HepG2 (cell line): ENCODE data around the gene LHPP. TPM values are rescaled to one million over a fixed set of nuclear protein-coding genes. Genes with fewer than 3 reads are reported as not detected.

ENCODE experiments used
- ATAC-seq: fragments of 200-7000 bp; cut with Tn5 transposase; 3 replicates; pipeline ENCODE4 v1.9.1; 2020; ENCODE audit warnings: mild to moderate bottlenecking, moderate library complexity
- BruUV-seq: library from RNA; stranded (reverse); fragments of 400-500 nt; replicated peaks from 2 replicates; lab custom pipeline; 2021; lab: Mats Ljungman, UMichigan
- CTCF ChIA-PET: fragments of 300-600 bp; formaldehyde crosslinking; extraction: SDS; loops from one replicate; lab custom pipeline; 2021; ENCODE audit warnings: low total read pairs, inconsistent platforms, low intra/inter-chr PET ratio; lab: Yijun Ruan, JAX
- POLR2A ChIA-PET: fragments of 350-600 bp; sonication (Branson Sonifier 250); formaldehyde crosslinking; loops from one replicate; lab custom pipeline; 2020; ENCODE audit warnings: antibody characterized with exemption, inconsistent platforms; lab: Yijun Ruan, JAX
- DNase-seq: peaks from one replicate; pipeline ENCODE4 v3.0.0-alpha.2; 2015; ENCODE audit warnings: low spot score
- FAIRE-seq: peaks from 3 replicates; lab custom pipeline; 2011; peaks lifted over from hg19 to GRCh38; lab: Jason Lieb, UNC
- H2AFZ ChIP-seq: one replicate; pipeline ENCODE4 v1.6.1; 2011; ENCODE audit warnings: low read length, inconsistent platforms
- H3K27ac ChIP-seq: fragments of 300-600 bp; 3 replicates; pipeline ENCODE4 v1.8.0; 2011; ENCODE audit warnings: mixed run types, mild to moderate bottlenecking, mixed read lengths, low read length, inconsistent platforms; ENCODE audit not compliant: insufficient read depth; ENCODE audit errors: extremely low read length
- H3K27me3 ChIP-seq, 2 experiments: fragments of 200-600 bp in 1 of 2; 2 replicates in 1 of 2; 3 replicates in 1 of 2; pipeline versions ENCODE4 v1.6.0 to v1.8.0; 2011; ENCODE audit warnings: low read length in 2 of 2, mild to moderate bottlenecking in 2 of 2, moderate library complexity in 2 of 2, inconsistent platforms in 1 of 2; ENCODE audit not compliant: insufficient read depth in 2 of 2, control insufficient read depth in 1 of 2
- H3K36me3 ChIP-seq, 2 experiments: fragments of 200-600 bp in 1 of 2; replicated peaks in 1 of 2; 2 replicates in 1 of 2; 3 replicates in 1 of 2; pipeline versions ENCODE4 v1.5.1 to v1.8.0; 2011; ENCODE audit warnings: low read length in 2 of 2, inconsistent platforms in 1 of 2; ENCODE audit not compliant: insufficient read depth in 2 of 2, control insufficient read depth in 1 of 2
- H3K4me1 ChIP-seq: 2 replicates; pipeline ENCODE4 v1.5.1; 2012; ENCODE audit warnings: low read length, inconsistent platforms; ENCODE audit not compliant: insufficient read depth
- H3K4me2 ChIP-seq: 2 replicates; pipeline ENCODE4 v1.6.0; 2011; ENCODE audit warnings: low read depth, low read length, inconsistent platforms
- H3K4me3 ChIP-seq, 3 experiments: fragments of 200-600 bp in 1 of 3; sonication (generic), shearing (Covaris generic) in 1 of 3; replicated peaks in 1 of 3; 2 replicates each; pipeline ENCODE4 v1.5.1; 2011 to 2016; ENCODE audit warnings: low read length in 3 of 3, inconsistent platforms in 2 of 3, low read depth in 2 of 3, mild to moderate bottlenecking in 2 of 3, control low read depth in 1 of 3, mixed read lengths in 1 of 3; ENCODE audit not compliant: insufficient read depth in 1 of 3
- H3K79me2 ChIP-seq: one replicate; pipeline ENCODE4 v1.6.1; 2011; ENCODE audit warnings: low read length, inconsistent platforms; ENCODE audit not compliant: insufficient read depth
- H3K9ac ChIP-seq: 2 replicates; pipeline ENCODE4 v1.6.0; 2011; ENCODE audit warnings: mild to moderate bottlenecking, low read depth, low read length, inconsistent platforms; ENCODE audit not compliant: insufficient read depth
- H3K9me3 ChIP-seq: 2 replicates; pipeline ENCODE4 v1.5.1; 2012; ENCODE audit warnings: mild to moderate bottlenecking, low read length
- H4K20me1 ChIP-seq: 2 replicates; pipeline ENCODE4 v1.6.0; 2011; ENCODE audit warnings: inconsistent platforms, mild to moderate bottlenecking, low read length, moderate library complexity; ENCODE audit not compliant: insufficient read depth
- SALL1 ChIP-seq: sonication (generic); formaldehyde crosslinking; IDR thresholded peaks from 2 replicates; pipeline ENCODE4 v1.8.0; 2022; ENCODE audit warnings: mild to moderate bottlenecking, missing genetic modification reagents
- ZBTB33 ChIP-seq: sonication (generic); formaldehyde crosslinking; IDR thresholded peaks from 2 replicates; pipeline ENCODE4 v1.4.0; 2020; ENCODE audit warnings: missing genetic modification reagents
- ZBTB4 ChIP-seq: sonication (generic); formaldehyde crosslinking; IDR thresholded peaks from 2 replicates; pipeline ENCODE4 v1.4.0; 2020; ENCODE audit warnings: missing genetic modification reagents, mild to moderate bottlenecking, borderline replicate concordance
- ZNF232 ChIP-seq: sonication (generic); formaldehyde crosslinking; IDR thresholded peaks from 2 replicates; pipeline ENCODE4 v1.4.0; 2020; ENCODE audit warnings: missing genetic modification reagents, borderline replicate concordance
- ZNF329 ChIP-seq: sonication (generic); formaldehyde crosslinking; IDR thresholded peaks from 2 replicates; pipeline ENCODE4 v1.9.0; 2021; ENCODE audit warnings: low read depth, mild to moderate bottlenecking, missing genetic modification reagents
- ZNF547 ChIP-seq: sonication (generic); formaldehyde crosslinking; IDR thresholded peaks from 2 replicates; pipeline ENCODE4 v1.5.1; 2020; ENCODE audit warnings: mild to moderate bottlenecking, missing genetic modification reagents
- ZNF660 ChIP-seq: sonication (generic); formaldehyde crosslinking; IDR thresholded peaks from 2 replicates; pipeline ENCODE4 v1.5.1; 2020; ENCODE audit warnings: mild to moderate bottlenecking, low read depth, missing genetic modification reagents, borderline replicate concordance
- ZSCAN22 ChIP-seq: sonication (generic); formaldehyde crosslinking; IDR thresholded peaks from 2 replicates; pipeline ENCODE4 v1.4.0; 2020; ENCODE audit warnings: mild to moderate bottlenecking, missing genetic modification reagents
- WGBS: methylation state at CpG from one replicate; pipeline ENCODE4 v1.1.6; 2017; ENCODE audit warnings: low lambda C conversion rate; 5-methylcytosine and 5-hydroxymethylcytosine counted together
- in situ Hi-C: cut with HindIII; loops from 2 replicates; pipeline ENCODE4 v1.10.0; 2017; ENCODE audit warnings: low pct_unique_long_range_greater_than_20kb; ENCODE audit not compliant: extremely low pct_ligation_motif_present
- intact Hi-C: fragments of 100-400 bp; cut with micrococcal nuclease; formaldehyde crosslinking; loops from one replicate; pipeline ENCODE4 v1.10.0; 2022; ENCODE audit not compliant: unreplicated experiment
- polyA plus RNA-seq, 8 experiments: library from polyadenylated mRNA; depleted of rRNA in 3 of 8; stranded (reverse) in 7 of 8; unstranded in 1 of 8; fragments of >200 nt; fragmentation: Illumina TruSeq in 4 of 8; extraction: Trizol in 4 of 8; gene quantifications; 2 replicates each; pipeline versions ENCODE4 v1.2.1 to v1.2.3, GENCODE V29; 2011 to 2016; ENCODE audit warnings: low read depth in 4 of 8, missing spikeins in 1 of 8, mixed read lengths in 1 of 8; ENCODE audit not compliant: insufficient read depth in 1 of 8
- total RNA-seq, 5 experiments: library from RNA; depleted of rRNA; stranded (reverse); fragments of >200 nt; fragmentation: Illumina TruSeq; extraction: Trizol; gene quantifications; 2 replicates each; pipeline ENCODE4 v1.2.3, GENCODE V29; 2016; ENCODE audit warnings: low read depth in 1 of 5

Gene LHPP
- total and polyA plus RNA-seq, 2 of the 13 experiments (the other 11 are each of a cell fraction or from before 2014, with no cell fraction given) = 5.2 to 13.1 TPM

- CTCF ChIA-PET = no interaction called here
Observed at GRCh38 chr10:124521429-124521871, 59.8 kb downstream of the LHPP start.

More at GRCh38 chr10:124521429-124521871, 59.8 kb downstream of the LHPP start:
- intact Hi-C loops = no loop called here
- TF ChIP-seq ZBTB33 (CRISPR knock-in tag) (0 out of 2 replicates have a peak, but pooled peaks have one; percentile 13), ZNF329 (CRISPR knock-in tag) (no peak), ZNF547 (no peak), ZSCAN22 (CRISPR knock-in tag) (no peak), ZBTB4 (CRISPR knock-in tag) (no peak), ZNF232 (CRISPR knock-in tag) (no peak), ZNF660 (CRISPR knock-in tag) (no peak), SALL1 (no peak)
- Histone ChIP-seq H3K9me3 (no peaks in the 10 kb centered on the region), H3K4me3 (no peak overlapping the region), H3K4me1 (peaks cover 23% of the 10 kb centered on the region), H3K9ac (no peak overlapping the region), H3K4me2 (no peak overlapping the region), H3K27ac (no peak overlapping the region), H4K20me1 (peaks cover 3% of the 10 kb centered on the region; the same call in 1 of the 2 replicates), H2AFZ (no peak overlapping the region), H3K79me2 (no peaks in the 10 kb centered on the region), H3K36me3 (no peaks in the 10 kb centered on the region), H3K27me3 (peaks cover 0 to 3% of the 10 kb centered on the region in 2 experiments; a peak in 2 of 5 replicates)
- DNase-seq (no peak), ATAC-seq (no peak), FAIRE-seq (no peak)
- in situ Hi-C loops = no loop called here
- 93% methylated on average over 3 of the region's 13 CpGs for WGBS
- POLR2A ChIA-PET = no interaction called here
- BruUV-seq = no TSS peak
